Activated CD8-positive, alpha-beta memory T cell treated with anti-CD3 and anti-CD28 coated beads, Interleukin-2, amount 50 U/mL, for 24 hours (primary cell): ENCODE measurements around the gene GABRG3.

Experiments
- DNase-seq: peaks from one replicate; pipeline ENCODE4 v3.0.0-alpha.2; 2020; ENCODE audit errors: extremely low read depth

The GABRG3 gene

GRCh38 chr15:27463525-27464088 is 492.6 kb downstream of the GABRG3 start:
- no peak for DNase-seq

- no peak for DNase-seq
Measured at GRCh38 chr15:27464941-27465612, 494.1 kb downstream of the GABRG3 start.

GRCh38 chr15:27466758-27467157 is 495.8 kb downstream of the GABRG3 start:
- DNase-seq: no peak

GRCh38 chr15:27468151-27468591 is 497.2 kb downstream of the GABRG3 start:
- no peak for DNase-seq

- DNase-seq: no peak
Measured at GRCh38 chr15:27473845-27474244, 502.9 kb downstream of the GABRG3 start.

- DNase-seq: no peak
Measured at GRCh38 chr15:27475395-27475794, 504.4 kb downstream of the GABRG3 start.

GRCh38 chr15:27479296-27480140 is 508.5 kb downstream of the GABRG3 start:
- DNase-seq: no peak

- no peak for DNase-seq
Measured at GRCh38 chr15:27480141-27480530, 509.2 kb downstream of the GABRG3 start.

- DNase-seq: no peak
Measured at GRCh38 chr15:27480642-27481041, 509.7 kb downstream of the GABRG3 start.

GRCh38 chr15:27481768-27482167 is 510.8 kb downstream of the GABRG3 start:
- DNase-seq: no peak

GRCh38 chr15:27482287-27482686 is 511.3 kb downstream of the GABRG3 start:
- DNase-seq: no peak

- no peak for DNase-seq
Measured at GRCh38 chr15:27483124-27483523, 512.1 kb downstream of the GABRG3 start.

- DNase-seq: no peak
Measured at GRCh38 chr15:27485265-27485664, 514.3 kb downstream of the GABRG3 start.

- DNase-seq: no peak
Measured at GRCh38 chr15:27486051-27486450, 515.1 kb downstream of the GABRG3 start.

- no peak for DNase-seq
Measured at GRCh38 chr15:27486683-27487647, 516.0 kb downstream of the GABRG3 start.

GRCh38 chr15:27487846-27488245 is 516.9 kb downstream of the GABRG3 start:
- DNase-seq: no peak

GRCh38 chr15:27490867-27491595 is 520.0 kb downstream of the GABRG3 start:
- no peak for DNase-seq

GRCh38 chr15:27491666-27492621 is 521.0 kb downstream of the GABRG3 start:
- DNase-seq: no peak

- DNase-seq: no peak
Measured at GRCh38 chr15:27495963-27496459, 525.0 kb downstream of the GABRG3 start.

- no peak for DNase-seq
Measured at GRCh38 chr15:27498700-27499099, 527.7 kb downstream of the GABRG3 start.
